Neuronal stem cell (in vitro differentiated cells): ENCODE data around the gene NRCAM.
A peak's percentile ranks its signal among the peaks of the same experiment; 100 is the strongest.

Source experiments
- DNase-seq: peaks from one replicate; pipeline ENCODE4 v3.0.0-alpha.2; 2013; ENCODE audit warnings: low spot score
- H2AFZ ChIP-seq: one replicate; pipeline ENCODE4 v1.6.1; 2013; ENCODE audit warnings: mild to moderate bottlenecking, low read length, inconsistent platforms
- H2AK5ac ChIP-seq: 2 replicates; pipeline ENCODE4 v1.6.1; 2013; ENCODE audit warnings: low read depth, mild to moderate bottlenecking, inconsistent platforms, low read length, moderate library complexity, mixed read lengths
- H2BK120ac ChIP-seq: 2 replicates; pipeline ENCODE4 v1.6.1; 2013; ENCODE audit warnings: low read depth, mild to moderate bottlenecking, inconsistent platforms, low read length, moderate library complexity, mixed read lengths
- H2BK12ac ChIP-seq: one replicate; pipeline ENCODE4 v1.6.1; 2013; ENCODE audit warnings: low read length, inconsistent platforms
- H2BK15ac ChIP-seq: 2 replicates; pipeline ENCODE4 v1.6.1; 2013; ENCODE audit warnings: mild to moderate bottlenecking, low read length, inconsistent platforms, mixed read lengths
- H2BK5ac ChIP-seq: one replicate; pipeline ENCODE4 v1.6.1; 2013; ENCODE audit warnings: inconsistent platforms, mild to moderate bottlenecking, low read length, moderate library complexity
- H3K14ac ChIP-seq: one replicate; pipeline ENCODE4 v1.6.1; 2013; ENCODE audit warnings: low read length, inconsistent platforms
- H3K18ac ChIP-seq: 2 replicates; pipeline ENCODE4 v1.6.1; 2013; ENCODE audit warnings: low read length, inconsistent platforms
- H3K23ac ChIP-seq: 2 replicates; pipeline ENCODE4 v1.6.1; 2013; ENCODE audit warnings: low read depth, mild to moderate bottlenecking, mixed read lengths, low read length, inconsistent platforms; ENCODE audit not compliant: poor library complexity
- H3K27ac ChIP-seq: replicated peaks from 3 replicates; pipeline ENCODE4 v1.5.1; 2013; ENCODE audit warnings: low read length, inconsistent platforms
- H3K27me3 ChIP-seq, 3 experiments: 2 replicates each; pipeline ENCODE4 v1.6.1; 2013; ENCODE audit warnings: low read length in 3 of 3, mild to moderate bottlenecking in 2 of 3, inconsistent platforms in 1 of 3, low read depth in 1 of 3, mixed read lengths in 1 of 3, moderate library complexity in 1 of 3; ENCODE audit not compliant: control insufficient read depth in 3 of 3, insufficient read depth in 3 of 3
- H3K36me3 ChIP-seq, 2 donors: replicated peaks in 1 of 2; 2 replicates each; pipeline ENCODE4 v1.6.1; 2013; ENCODE audit warnings: low read length in 2 of 2; ENCODE audit not compliant: control insufficient read depth in 2 of 2, insufficient read depth in 2 of 2
- H3K4ac ChIP-seq: 2 replicates; pipeline ENCODE4 v1.6.1; 2013; ENCODE audit warnings: inconsistent platforms, mild to moderate bottlenecking, low read length, moderate library complexity
- H3K4me1 ChIP-seq, 2 donors: 1 replicate in 1 of 2; 2 replicates in 1 of 2; pipeline ENCODE4 v1.6.1; 2013; ENCODE audit warnings: low read length in 2 of 2, low read depth in 1 of 2; ENCODE audit not compliant: control insufficient read depth in 2 of 2, insufficient read depth in 1 of 2
- H3K4me2 ChIP-seq: one replicate; pipeline ENCODE4 v1.6.1; 2013; ENCODE audit warnings: mild to moderate bottlenecking, low read length, inconsistent platforms; ENCODE audit not compliant: insufficient read depth, poor library complexity, severe bottlenecking
- H3K4me3 ChIP-seq, 2 donors: 2 replicates each; pipeline ENCODE4 v1.5.1; 2013; ENCODE audit warnings: low read length in 2 of 2, mild to moderate bottlenecking in 2 of 2, inconsistent platforms in 1 of 2, moderate library complexity in 1 of 2
- H3K79me1 ChIP-seq: one replicate; pipeline ENCODE4 v1.6.1; 2013; ENCODE audit warnings: low read depth, mild to moderate bottlenecking, inconsistent platforms, low read length, moderate library complexity
- H3K9ac ChIP-seq: one replicate; pipeline ENCODE4 v1.6.1; 2013; ENCODE audit warnings: mild to moderate bottlenecking, low read depth, low read length, inconsistent platforms; ENCODE audit not compliant: poor library complexity
- H3K9me3 ChIP-seq, 2 donors: replicated peaks in 1 of 2; 2 replicates each; pipeline versions ENCODE3 to v1.6.1; 2013; ENCODE audit warnings: low read length in 2 of 2, mild to moderate bottlenecking in 2 of 2, inconsistent platforms in 1 of 2, low read depth in 1 of 2, mixed read lengths in 1 of 2, moderate library complexity in 1 of 2; ENCODE audit not compliant: control insufficient read depth in 2 of 2, insufficient read depth in 1 of 2
- H4K8ac ChIP-seq: one replicate; pipeline ENCODE4 v1.6.1; 2013; ENCODE audit warnings: low read depth, mild to moderate bottlenecking, inconsistent platforms, low read length, moderate library complexity
- H4K91ac ChIP-seq: one replicate; pipeline ENCODE4 v1.6.1; 2013; ENCODE audit warnings: low read length, low read depth, mild to moderate bottlenecking, inconsistent platforms; ENCODE audit not compliant: poor library complexity
- WGBS, 2 donors: extraction: QIAGEN DNeasy Blood & Tissue Kit; methylation state at CpG; one replicate each; pipeline ENCODE4 v1.1.7; 2013; ENCODE audit warnings: missing lambda C conversion rate in 2 of 2, mixed read lengths in 1 of 2; ENCODE audit not compliant: insufficient read length in 2 of 2, insufficient replicate concordance in 1 of 2; ENCODE audit errors: extremely low coverage in 2 of 2; 5-methylcytosine and 5-hydroxymethylcytosine counted together

Gene NRCAM

GRCh38 chr7:108239501-108240225 is 216.6 kb downstream of the NRCAM start:
- Histone ChIP-seq H3K27ac (peak overlapping the region; percentile 53), H3K4me2 (no peak overlapping the region), H2AK5ac (no peak overlapping the region), H3K4me3 (no peak overlapping the region), H3K36me3 (no peaks in the 10 kb centered on the region), H2BK5ac (no peak overlapping the region), H3K14ac (no peak overlapping the region), H3K18ac (no peak overlapping the region), H2AFZ (no peak overlapping the region), H3K4ac (no peak overlapping the region), H2BK15ac (no peak overlapping the region), H3K9me3 (no peaks in the 10 kb centered on the region), H3K23ac (no peak overlapping the region), H3K79me1 (peaks cover 1% of the 10 kb centered on the region), H4K8ac (no peak overlapping the region), H3K9ac (no peak overlapping the region), H4K91ac (no peak overlapping the region), H2BK120ac (no peak overlapping the region), H3K4me1 (peaks cover 17 to 24% of the 10 kb centered on the region in 2 donors), H3K27me3 (no peaks in the 10 kb centered on the region), H2BK12ac (no peak overlapping the region)
- DNase-seq: no peak
- 100% methylated on average over 2 of the region's 11 CpGs; no CpG with 5 or more reads in 1 of the 2 donors for WGBS, 2 donors

DNA sequence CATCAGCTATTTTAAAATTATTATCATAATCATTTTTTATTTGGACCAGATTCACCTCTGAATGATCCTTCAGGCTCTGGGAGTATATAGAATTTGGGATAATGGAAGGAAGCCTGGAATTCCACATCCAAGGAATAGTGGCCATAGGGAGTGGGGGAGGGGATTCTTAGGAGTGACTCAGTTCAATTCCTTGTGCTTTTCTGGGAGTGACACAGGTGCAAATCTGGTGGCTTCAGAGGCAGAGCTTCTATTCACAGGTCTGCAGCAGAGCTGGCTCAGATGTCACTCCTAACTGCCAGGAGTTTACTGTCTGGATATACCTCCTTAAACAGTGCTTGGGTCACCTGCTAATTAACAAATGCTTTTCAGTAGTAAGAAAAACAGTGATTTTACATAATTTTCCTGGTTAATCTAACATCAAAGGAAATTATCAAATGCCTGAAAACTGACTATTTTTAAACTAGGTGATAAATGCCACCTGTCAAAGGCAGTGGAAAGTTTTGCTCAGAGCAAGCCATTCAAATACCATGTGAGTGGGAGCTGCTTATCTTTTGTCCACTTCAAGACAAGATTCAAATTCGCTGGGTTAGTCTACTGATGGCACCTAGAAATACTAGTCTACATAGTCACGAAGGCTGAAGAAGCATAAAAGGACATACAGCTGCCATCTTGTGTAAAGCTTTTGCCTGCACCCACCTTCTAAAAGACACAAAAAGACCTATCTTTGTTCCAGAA is 219.4 kb downstream of the NRCAM start:
- peak overlapping the region; percentile 49 for H3K27ac ChIP-seq
- H3K23ac ChIP-seq: no peak overlapping the region
- peaks cover 17 to 22% of the 10 kb centered on the region in 2 donors for H3K4me1 ChIP-seq
- H2BK120ac ChIP-seq: no peak overlapping the region
- no peaks in the 10 kb centered on the region for H3K9me3 ChIP-seq
- H4K8ac ChIP-seq: no peak overlapping the region
- no peak overlapping the region for H2AK5ac ChIP-seq
- no peak overlapping the region for H2BK12ac ChIP-seq
- H4K91ac ChIP-seq: no peak overlapping the region
- no peak overlapping the region for H2BK15ac ChIP-seq
- H3K36me3 ChIP-seq: peaks cover 0 to 1% of the 10 kb centered on the region in 2 donors
- no peak overlapping the region for H3K4me2 ChIP-seq
- no peak overlapping the region for H3K4ac ChIP-seq
- no peak overlapping the region for H3K9ac ChIP-seq
- no CpG with 5 or more reads among the region's 2 CpGs for WGBS, 2 donors
- no peak for DNase-seq
- H3K4me3 ChIP-seq: no peak overlapping the region
- no peak overlapping the region for H2AFZ ChIP-seq
- no peaks in the 10 kb centered on the region for H3K27me3 ChIP-seq
- no peak overlapping the region for H3K18ac ChIP-seq
- H2BK5ac ChIP-seq: no peak overlapping the region
- H3K14ac ChIP-seq: no peak overlapping the region
- H3K79me1 ChIP-seq: no peaks in the 10 kb centered on the region

GRCh38 chr7:108235451-108236061 is 220.7 kb downstream of the NRCAM start:
- H4K91ac ChIP-seq: no peak overlapping the region
- H3K4ac ChIP-seq: no peak overlapping the region
- H3K9ac ChIP-seq: no peak overlapping the region
- peaks cover 0 to 1% of the 10 kb centered on the region in 2 donors for H3K36me3 ChIP-seq
- H2AK5ac ChIP-seq: no peak overlapping the region
- no peak for DNase-seq
- H3K23ac ChIP-seq: no peak overlapping the region
- H2BK12ac ChIP-seq: no peak overlapping the region
- H3K79me1 ChIP-seq: no peaks in the 10 kb centered on the region
- H3K18ac ChIP-seq: no peak overlapping the region
- H2AFZ ChIP-seq: no peak overlapping the region
- no peak overlapping the region for H2BK120ac ChIP-seq
- no peaks in the 10 kb centered on the region for H3K9me3 ChIP-seq
- no peak overlapping the region for H3K14ac ChIP-seq
- no peak overlapping the region for H2BK15ac ChIP-seq
- H2BK5ac ChIP-seq: no peak overlapping the region
- H3K4me3 ChIP-seq: no peak overlapping the region
- WGBS, 2 donors: no CpG with 5 or more reads among the region's 4 CpGs
- no peak overlapping the region for H3K4me2 ChIP-seq
- H3K27ac ChIP-seq: peak overlapping the region; percentile 5
- no peaks in the 10 kb centered on the region for H3K27me3 ChIP-seq
- H3K4me1 ChIP-seq: peaks cover 17 to 22% of the 10 kb centered on the region in 2 donors
- H4K8ac ChIP-seq: no peak overlapping the region

DNA sequence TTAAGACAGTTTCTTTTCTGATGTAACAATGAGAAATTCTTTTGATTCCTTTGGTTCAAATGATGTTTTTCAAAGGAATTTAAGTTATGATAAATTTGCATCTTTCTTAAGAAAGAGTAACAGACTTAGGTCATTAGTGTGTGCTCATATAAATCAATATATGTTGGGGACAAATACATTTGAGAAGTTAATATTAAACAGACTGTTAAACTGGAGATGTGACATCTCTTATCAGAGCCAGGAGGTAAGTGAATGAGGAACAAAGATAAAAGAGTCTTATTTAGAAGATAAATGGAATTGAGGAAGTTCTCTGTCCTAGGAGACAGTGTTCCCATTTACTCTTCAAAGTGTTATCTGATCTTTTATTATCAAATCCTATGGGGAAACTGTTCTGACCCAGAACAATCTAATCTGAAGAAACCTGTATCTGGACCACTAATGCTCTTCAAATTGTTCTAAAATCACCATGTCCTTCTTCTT is 221.2 kb downstream of the NRCAM start:
- Histone ChIP-seq H2BK120ac (no peak overlapping the region), H3K4ac (no peak overlapping the region), H3K4me2 (no peak overlapping the region), H4K91ac (no peak overlapping the region), H3K4me1 (peaks cover 17 to 22% of the 10 kb centered on the region in 2 donors), H3K9me3 (no peaks in the 10 kb centered on the region), H3K14ac (no peak overlapping the region), H3K36me3 (peaks cover 0 to 1% of the 10 kb centered on the region in 2 donors), H2AFZ (no peak overlapping the region), H3K18ac (no peak overlapping the region), H3K27me3 (no peaks in the 10 kb centered on the region), H3K4me3 (no peak overlapping the region), H3K9ac (no peak overlapping the region), H2AK5ac (no peak overlapping the region), H3K23ac (no peak overlapping the region), H2BK12ac (no peak overlapping the region), H2BK5ac (no peak overlapping the region), H3K79me1 (no peaks in the 10 kb centered on the region), H2BK15ac (no peak overlapping the region), H3K27ac (no peak overlapping the region), H4K8ac (no peak overlapping the region)
- DNase-seq: no peak
